GM20431 (cell line): ENCODE measurements around the gene TBC1D3.
"Not testable (repeated sequence)": the region's sequence is repeated elsewhere in the genome, so short reads cannot be mapped to it uniquely, and the experiment has no call there.

Experiments
- in situ Hi-C: fragments of 300-500 bp; cut with MseI, MboI; formaldehyde crosslinking; loops from one replicate; pipeline ENCODE4 v1.15.0; 2020; ENCODE audit warnings: low sequenced_read_pairs; ENCODE audit not compliant: unreplicated experiment

TBC1D3 gene

DNA sequence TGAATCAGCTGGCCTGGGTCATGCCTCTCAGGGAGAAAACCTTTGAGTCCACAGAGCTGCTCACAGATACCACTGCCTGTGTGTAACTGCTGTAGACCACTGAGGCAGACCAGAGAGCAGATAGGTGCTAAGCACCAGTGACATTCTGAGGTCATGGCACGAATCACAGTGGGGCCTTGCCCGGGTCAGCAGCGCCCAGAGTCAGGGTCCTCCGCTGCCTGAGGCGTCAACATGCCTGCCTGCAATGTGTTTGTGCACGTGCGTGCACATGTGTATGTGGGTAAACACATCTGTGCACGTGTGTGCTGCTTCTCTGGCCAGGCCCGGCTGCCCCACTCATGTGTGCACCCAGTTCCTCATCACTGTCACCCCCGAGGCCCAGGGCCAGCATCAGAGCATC lies at the start of gene TBC1D3:
Gene TBC1D3, minus strand, starts transcription at position 101 of the 400 bp plus-strand sequence. CDS start 1,526 bp downstream, outside the sequence.
- in situ Hi-C loops: not testable (repeated sequence)

DNA sequence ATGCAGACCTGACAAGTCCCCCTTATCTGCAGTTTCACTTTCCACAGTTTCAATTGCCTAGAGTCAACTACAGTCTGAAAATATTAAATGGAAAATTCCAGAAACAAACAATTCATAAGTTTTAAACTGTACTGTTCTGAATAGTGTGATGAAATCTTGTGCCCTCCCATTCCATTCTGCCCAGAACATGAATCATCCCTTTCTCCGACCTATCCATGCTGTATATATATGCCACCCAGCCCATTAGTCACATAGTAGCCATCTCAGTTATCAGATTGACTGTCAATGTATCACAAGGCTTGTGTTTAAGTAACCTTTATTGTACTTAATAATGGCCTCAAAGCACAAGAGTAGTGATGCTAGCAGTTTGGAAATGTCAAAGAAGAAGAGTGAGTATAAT lies 40.4 kb upstream of the TBC1D3 start:
- in situ Hi-C loops: not testable (repeated sequence)

DNA sequence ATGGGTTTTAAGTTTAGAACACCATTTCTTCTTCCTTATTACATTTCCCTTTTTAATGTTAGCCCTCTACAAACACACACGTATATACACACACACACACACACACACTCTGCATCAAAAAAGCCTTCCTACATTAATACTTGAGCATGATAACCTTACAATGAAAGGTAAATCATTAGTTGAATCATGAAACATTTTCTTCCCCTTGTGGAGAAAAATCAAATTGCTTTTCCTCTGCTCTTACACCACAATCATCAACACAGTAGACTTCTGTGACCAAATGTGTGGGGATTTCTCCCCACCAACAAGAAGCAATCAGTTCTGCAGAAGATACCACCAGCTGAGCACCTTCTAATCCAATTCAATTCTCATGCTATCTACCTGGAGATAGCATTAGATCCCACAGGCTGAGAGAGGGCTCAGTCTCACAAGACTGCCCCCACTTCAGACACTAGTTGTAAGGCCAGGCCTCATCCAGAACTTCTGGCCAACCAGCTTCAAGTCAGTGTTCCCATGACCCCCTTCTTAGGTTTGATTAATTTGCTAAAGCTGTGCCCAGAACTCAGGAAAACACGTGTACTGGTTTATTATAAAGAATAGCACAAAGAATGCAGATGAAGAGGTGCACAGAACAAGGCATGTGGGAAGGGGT lies 33.6 kb upstream of the TBC1D3 start:
- in situ Hi-C loops: not testable (repeated sequence)

DNA sequence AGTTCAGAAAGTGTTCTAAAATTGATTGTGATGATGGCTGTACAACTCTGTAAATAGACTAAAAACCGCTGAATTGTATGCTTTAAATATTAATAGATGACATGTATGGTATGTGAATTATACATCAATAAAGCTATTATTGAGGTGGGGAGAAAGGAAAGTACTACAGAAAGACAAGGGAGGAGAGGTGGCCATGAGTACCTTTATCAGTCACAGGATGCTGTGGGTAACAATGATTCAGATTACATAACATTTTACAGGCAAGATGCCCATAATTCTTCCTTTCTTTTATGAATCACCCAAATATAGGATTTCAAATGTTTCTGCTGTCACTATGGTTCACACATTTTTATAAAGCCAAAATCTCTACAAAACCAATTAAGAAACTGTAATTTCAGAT lies 28.5 kb upstream of the TBC1D3 start:
- in situ Hi-C loops: not testable (repeated sequence)

DNA sequence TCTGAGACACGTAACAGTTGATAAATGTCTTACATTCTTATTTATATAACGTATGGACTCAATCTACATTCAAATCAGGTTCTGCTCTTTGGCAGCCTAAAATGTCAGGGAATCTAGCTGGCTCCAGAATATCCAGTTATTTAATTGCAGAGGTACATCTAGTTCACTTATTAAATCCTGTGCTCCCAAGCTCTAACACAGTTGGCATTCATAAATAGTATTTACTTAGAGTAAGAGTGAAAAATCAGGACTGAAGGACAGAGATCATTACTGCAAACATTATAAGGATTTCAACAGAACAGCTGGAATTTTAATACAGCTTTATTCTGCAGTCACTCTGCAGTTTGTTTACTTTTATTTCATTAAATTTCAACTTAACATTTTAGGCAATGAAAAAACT lies 7.9 kb upstream of the TBC1D3 start:
- in situ Hi-C loops: not testable (repeated sequence)

DNA sequence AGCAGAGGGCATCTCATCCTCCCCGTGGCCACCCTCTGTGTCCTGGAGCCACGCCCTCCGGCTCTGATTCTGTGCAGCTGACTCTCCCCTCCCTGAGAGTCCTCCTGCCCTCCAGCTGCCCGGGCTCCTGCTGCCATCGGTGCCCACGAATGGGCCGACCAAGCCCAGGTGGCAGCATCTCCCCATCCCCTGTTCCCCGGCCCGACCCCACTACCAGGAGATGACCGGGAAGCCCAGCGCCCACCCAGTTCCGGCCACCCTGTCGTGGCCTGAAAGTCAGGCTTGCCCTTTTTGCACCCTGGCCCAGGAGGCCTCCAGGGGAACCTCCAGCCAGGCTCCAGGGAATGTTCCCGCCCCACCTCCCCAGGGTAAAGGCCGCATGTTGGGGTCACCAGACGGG lies 57.5 kb downstream of the TBC1D3 start:
- in situ Hi-C loops: not testable (repeated sequence)
